Hepatocyte (in vitro differentiated cells): ENCODE measurements around the gene ZBTB4. TPM values are rescaled to one million over a fixed set of nuclear protein-coding genes. Genes with fewer than 3 reads are reported as not detected.

Experiments used
- DNase-seq: peaks from one replicate; pipeline ENCODE4 v3.0.0-alpha.2; 2016; ENCODE audit warnings: low spot score
- H2AFZ ChIP-seq: fragments of 200-600 bp; sonication (generic); 2 replicates; pipeline ENCODE4 v1.6.0; 2016; ENCODE audit warnings: antibody characterized with exemption, mild to moderate bottlenecking
- H3K27ac ChIP-seq: fragments of 200-600 bp; sonication (generic); 2 replicates; pipeline ENCODE4 v1.5.1; 2016; ENCODE audit warnings: mild to moderate bottlenecking
- H3K27me3 ChIP-seq: fragments of 200-600 bp; sonication (generic); 2 replicates; pipeline ENCODE4 v1.6.1; 2016
- H3K36me3 ChIP-seq: fragments of 200-600 bp; sonication (generic); replicated peaks from 2 replicates; pipeline ENCODE4 v1.5.1; 2016; ENCODE audit warnings: low read depth; ENCODE audit not compliant: insufficient read depth
- H3K4me1 ChIP-seq: fragments of 200-600 bp; sonication (generic); 2 replicates; pipeline ENCODE4 v1.5.1; 2016; ENCODE audit warnings: mild to moderate bottlenecking, moderate library complexity; ENCODE audit not compliant: insufficient read depth
- H3K4me2 ChIP-seq: fragments of 200-600 bp; sonication (generic); 2 replicates; pipeline ENCODE4 v1.6.0; 2016
- H3K4me3 ChIP-seq: fragments of 200-600 bp; sonication (generic); 2 replicates; pipeline ENCODE4 v1.5.1; 2016; ENCODE audit warnings: mild to moderate bottlenecking
- H3K79me2 ChIP-seq: fragments of 200-600 bp; sonication (generic); 2 replicates; pipeline ENCODE4 v1.6.0; 2017; ENCODE audit warnings: mild to moderate bottlenecking
- H3K9me2 ChIP-seq: fragments of 200-600 bp; sonication (generic); replicated peaks from 2 replicates; pipeline ENCODE4 v1.6.0; 2017; ENCODE audit warnings: mild to moderate bottlenecking; ENCODE audit not compliant: insufficient read depth
- H3K9me3 ChIP-seq: fragments of 200-600 bp; sonication (generic); 2 replicates; pipeline ENCODE4 v1.5.1; 2016; ENCODE audit warnings: low read depth, mild to moderate bottlenecking
- H4K20me1 ChIP-seq: fragments of 200-600 bp; sonication (generic); 2 replicates; pipeline ENCODE4 v1.6.0; 2016; ENCODE audit warnings: mild to moderate bottlenecking; ENCODE audit not compliant: insufficient read depth, poor library complexity, severe bottlenecking
- EZH2 ChIP-seq: fragments of 200-600 bp; sonication (generic); IDR thresholded peaks from 2 replicates; pipeline ENCODE4 v1.6.1; 2016; ENCODE audit warnings: antibody characterized with exemption, mild to moderate bottlenecking, borderline replicate concordance
- EZH2phosphoT487 ChIP-seq: fragments of 200-600 bp; sonication (generic); IDR thresholded peaks from one replicate; pipeline ENCODE4 v1.6.1; 2018; ENCODE audit warnings: antibody characterized with exemption, mild to moderate bottlenecking, low read depth, moderate library complexity; ENCODE audit not compliant: unreplicated experiment, severe bottlenecking
- WGBS: methylation state at CpG from one replicate; pipeline ENCODE4 v1.1.6; 2016; ENCODE audit warnings: low lambda C conversion rate; ENCODE audit errors: missing lambda C conversion rate; 5-methylcytosine and 5-hydroxymethylcytosine counted together
- polyA plus RNA-seq: library from polyadenylated mRNA; unstranded; fragments of >200 nt; fragmentation: Nextera tagmentation; extraction: Ambion mirVana; gene quantifications from 2 replicates; pipeline ENCODE4 v1.2.1, GENCODE V29; 2016
- total RNA-seq: library from RNA; depleted of rRNA; stranded (reverse); fragments of >200 nt; gene quantifications from 2 replicates; pipeline ENCODE4 v1.2.3, GENCODE V29; 2014
- TF ChIP-seq, protein P1 (sequence below): fragments of 200-600 bp; sonication (generic); IDR thresholded peaks from 2 replicates; pipeline ENCODE4 v1.5.1; 2016; ENCODE audit warnings: antibody characterized with exemption, mild to moderate bottlenecking; ENCODE audit not compliant: poor library complexity

ZBTB4 gene
- total and polyA plus RNA-seq, 2 experiments from 2014 or later = 20.8 to 27.1 TPM

DNA sequence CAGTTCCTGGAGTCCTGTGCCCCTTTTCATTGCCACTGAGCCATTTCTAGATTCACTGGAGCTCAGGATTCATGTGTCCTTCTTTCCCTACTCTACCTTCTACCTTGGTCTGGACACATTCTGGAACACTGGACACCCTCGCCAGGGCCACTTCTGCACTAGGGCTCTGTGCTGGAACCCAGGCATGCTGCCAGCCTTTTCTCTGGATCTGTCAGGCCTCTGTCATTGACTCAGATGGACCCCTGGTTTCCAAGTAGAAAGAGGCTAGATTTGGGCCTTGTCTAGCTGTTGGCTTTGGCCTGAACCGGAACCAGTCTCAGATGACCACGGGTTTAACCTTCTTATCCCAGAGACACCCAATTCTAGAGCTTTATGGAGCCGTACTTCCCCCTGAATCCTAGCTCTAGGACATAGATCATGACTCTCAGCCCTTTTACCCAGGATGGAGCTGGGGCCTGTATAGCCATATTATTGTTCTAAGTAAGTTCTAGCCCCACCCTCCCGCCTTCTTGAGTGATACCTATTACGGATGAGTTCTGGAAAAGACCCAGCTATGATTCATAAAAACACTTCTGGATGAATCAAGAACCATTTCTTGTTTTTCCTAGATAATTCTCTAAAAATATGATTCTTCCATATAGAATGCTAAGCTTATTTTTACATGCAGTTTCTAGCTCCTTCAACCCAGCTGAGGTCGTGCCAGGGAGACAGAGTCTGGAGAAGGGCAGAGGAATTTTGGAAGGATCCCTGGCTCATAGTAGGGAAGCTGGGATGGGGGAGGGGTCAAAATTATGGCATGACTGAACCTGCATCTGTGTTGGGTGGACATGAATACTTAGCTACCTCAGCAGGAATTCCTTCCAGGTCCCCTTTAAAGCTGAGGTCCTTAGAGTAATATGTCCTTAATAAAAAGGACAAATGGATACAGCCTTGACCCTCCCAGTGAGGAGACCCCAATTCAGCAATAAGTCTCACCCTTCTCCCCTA is 35.6 kb downstream of the ZBTB4 start:
- peaks cover 28% of the 10 kb centered on the region for H3K4me1 ChIP-seq

DNA sequence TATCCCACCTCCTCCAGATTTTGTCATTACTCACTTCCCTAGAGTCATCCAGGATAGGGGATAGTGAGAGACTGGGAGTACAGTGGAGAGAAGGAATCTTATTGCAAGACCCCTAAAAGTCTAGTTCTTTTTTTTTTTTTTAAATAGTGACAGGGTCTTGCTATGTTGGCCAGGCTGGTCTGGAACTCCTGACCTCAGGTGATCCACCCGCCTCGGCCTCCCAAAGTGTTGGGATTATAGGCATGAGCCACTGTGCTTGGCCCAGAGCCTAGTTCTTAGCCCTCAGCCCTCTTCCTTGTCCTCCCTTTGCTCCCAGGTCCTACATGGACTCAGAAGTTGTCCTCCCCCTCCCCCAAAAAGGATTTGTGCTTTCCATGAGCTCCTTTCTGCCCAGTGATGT is 37.3 kb downstream of the ZBTB4 start:
- Histone ChIP-seq H3K36me3 (no peaks in the 10 kb centered on the region), H4K20me1 (no peaks in the 10 kb centered on the region), H3K79me2 (no peaks in the 10 kb centered on the region), H3K27me3 (peaks cover 29% of the 10 kb centered on the region), H2AFZ (no peak overlapping the region), H3K4me3 (no peak overlapping the region), H3K4me2 (no peak overlapping the region), H3K27ac (no peak overlapping the region), H3K4me1 (peaks cover 43% of the 10 kb centered on the region), H3K9me3 (no peaks in the 10 kb centered on the region), H3K9me2 (no peaks in the 10 kb centered on the region)
- 92% methylated on average over 2 of the region's 2 CpGs for WGBS
- TF ChIP-seq EZH2 (no peak), EZH2phosphoT487 (no peak)
- TF ChIP-seq, protein P1, sequence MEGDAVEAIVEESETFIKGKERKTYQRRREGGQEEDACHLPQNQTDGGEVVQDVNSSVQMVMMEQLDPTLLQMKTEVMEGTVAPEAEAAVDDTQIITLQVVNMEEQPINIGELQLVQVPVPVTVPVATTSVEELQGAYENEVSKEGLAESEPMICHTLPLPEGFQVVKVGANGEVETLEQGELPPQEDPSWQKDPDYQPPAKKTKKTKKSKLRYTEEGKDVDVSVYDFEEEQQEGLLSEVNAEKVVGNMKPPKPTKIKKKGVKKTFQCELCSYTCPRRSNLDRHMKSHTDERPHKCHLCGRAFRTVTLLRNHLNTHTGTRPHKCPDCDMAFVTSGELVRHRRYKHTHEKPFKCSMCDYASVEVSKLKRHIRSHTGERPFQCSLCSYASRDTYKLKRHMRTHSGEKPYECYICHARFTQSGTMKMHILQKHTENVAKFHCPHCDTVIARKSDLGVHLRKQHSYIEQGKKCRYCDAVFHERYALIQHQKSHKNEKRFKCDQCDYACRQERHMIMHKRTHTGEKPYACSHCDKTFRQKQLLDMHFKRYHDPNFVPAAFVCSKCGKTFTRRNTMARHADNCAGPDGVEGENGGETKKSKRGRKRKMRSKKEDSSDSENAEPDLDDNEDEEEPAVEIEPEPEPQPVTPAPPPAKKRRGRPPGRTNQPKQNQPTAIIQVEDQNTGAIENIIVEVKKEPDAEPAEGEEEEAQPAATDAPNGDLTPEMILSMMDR = no peak
- DNase-seq = no peak

More for the DNA sequence above, 35.6 kb downstream of the ZBTB4 start:
- Histone ChIP-seq H3K36me3 (no peaks in the 10 kb centered on the region), H3K9me2 (no peaks in the 10 kb centered on the region), H3K9me3 (no peaks in the 10 kb centered on the region), H3K4me3 (no peak overlapping the region), H3K27ac (no peak overlapping the region), H3K79me2 (no peaks in the 10 kb centered on the region), H4K20me1 (no peaks in the 10 kb centered on the region), H3K27me3 (peaks cover 23% of the 10 kb centered on the region), H3K4me2 (no peak overlapping the region), H2AFZ (no peak overlapping the region)
- DNase-seq = no peak
- no peak for TF ChIP-seq EZH2
- no peak for TF ChIP-seq EZH2phosphoT487
- TF ChIP-seq, protein P1 = no peak
- whole genome bisulfite sequencing = 79% methylated on average over 7 of the region's 7 CpGs

DNA sequence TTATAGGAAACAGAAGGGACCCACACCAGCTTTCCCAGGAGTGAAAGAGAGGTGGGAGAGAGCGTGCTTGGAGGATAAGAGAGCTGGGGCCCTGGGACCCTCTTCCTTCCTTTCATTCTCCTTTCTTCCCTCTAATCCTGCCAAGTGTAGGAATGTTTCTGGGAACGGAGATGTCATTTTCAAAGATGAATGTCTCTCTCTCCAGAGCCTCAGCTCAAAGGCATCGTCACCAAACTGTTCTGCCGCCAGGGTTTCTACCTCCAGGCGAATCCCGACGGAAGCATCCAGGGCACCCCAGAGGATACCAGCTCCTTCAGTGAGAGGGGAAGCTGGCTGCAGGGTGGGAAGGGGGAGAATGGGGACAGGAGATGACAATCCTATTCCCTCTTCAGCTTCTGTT is 38.2 kb downstream of the ZBTB4 start:
- Histone ChIP-seq H3K79me2 (peaks cover under 1% of the 10 kb centered on the region), H4K20me1 (no peaks in the 10 kb centered on the region), H3K27me3 (peaks cover 29% of the 10 kb centered on the region), H3K4me1 (peaks cover 50% of the 10 kb centered on the region), H3K9me3 (no peaks in the 10 kb centered on the region), H3K9me2 (no peaks in the 10 kb centered on the region), H3K36me3 (no peaks in the 10 kb centered on the region), H3K27ac (no peak overlapping the region), H2AFZ (no peak overlapping the region), H3K4me2 (peak overlapping the region; percentile 99), H3K4me3 (no peak overlapping the region)
- TF ChIP-seq EZH2phosphoT487 (no peak), EZH2 (no peak)
- TF ChIP-seq, protein P1 = no peak
- WGBS = 66% methylated on average over 7 of the region's 7 CpGs
- no peak for DNase-seq
